ENCODE measurements around the gene PDIK1L.

Gene PDIK1L

DNA sequence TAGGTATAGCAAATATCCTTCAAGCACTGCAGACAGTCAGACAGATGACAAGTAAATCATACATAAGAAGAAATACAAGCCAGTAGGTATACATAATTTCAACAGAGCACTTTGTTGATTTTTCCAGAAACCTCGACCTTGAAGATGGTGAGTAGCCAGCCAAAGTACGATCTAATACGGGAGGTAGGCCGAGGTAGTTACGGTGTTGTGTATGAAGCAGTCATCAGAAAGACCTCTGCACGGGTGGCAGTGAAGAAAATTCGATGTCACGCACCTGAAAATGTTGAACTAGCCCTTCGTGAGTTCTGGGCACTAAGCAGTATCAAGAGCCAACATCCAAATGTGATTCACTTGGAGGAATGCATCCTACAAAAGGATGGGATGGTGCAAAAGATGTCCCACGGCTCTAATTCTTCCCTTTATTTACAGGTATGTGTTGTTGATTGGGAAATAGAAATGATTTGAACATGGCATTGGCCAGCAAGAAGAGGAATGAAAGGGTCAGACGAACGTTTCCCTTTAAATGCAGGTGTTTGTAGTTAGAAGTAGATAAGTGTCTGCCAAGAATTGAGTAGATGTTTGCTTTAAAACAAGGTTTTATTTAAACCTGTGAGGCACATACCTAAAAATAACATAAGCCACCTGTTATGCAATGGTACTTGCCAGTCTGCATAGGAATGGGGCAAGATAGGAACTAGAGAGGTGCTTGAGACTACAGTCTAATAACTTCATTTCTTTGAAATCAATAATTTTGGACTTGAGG lies 2.7 kb downstream of the PDIK1L start:
- no peak for DNase-seq

DNA sequence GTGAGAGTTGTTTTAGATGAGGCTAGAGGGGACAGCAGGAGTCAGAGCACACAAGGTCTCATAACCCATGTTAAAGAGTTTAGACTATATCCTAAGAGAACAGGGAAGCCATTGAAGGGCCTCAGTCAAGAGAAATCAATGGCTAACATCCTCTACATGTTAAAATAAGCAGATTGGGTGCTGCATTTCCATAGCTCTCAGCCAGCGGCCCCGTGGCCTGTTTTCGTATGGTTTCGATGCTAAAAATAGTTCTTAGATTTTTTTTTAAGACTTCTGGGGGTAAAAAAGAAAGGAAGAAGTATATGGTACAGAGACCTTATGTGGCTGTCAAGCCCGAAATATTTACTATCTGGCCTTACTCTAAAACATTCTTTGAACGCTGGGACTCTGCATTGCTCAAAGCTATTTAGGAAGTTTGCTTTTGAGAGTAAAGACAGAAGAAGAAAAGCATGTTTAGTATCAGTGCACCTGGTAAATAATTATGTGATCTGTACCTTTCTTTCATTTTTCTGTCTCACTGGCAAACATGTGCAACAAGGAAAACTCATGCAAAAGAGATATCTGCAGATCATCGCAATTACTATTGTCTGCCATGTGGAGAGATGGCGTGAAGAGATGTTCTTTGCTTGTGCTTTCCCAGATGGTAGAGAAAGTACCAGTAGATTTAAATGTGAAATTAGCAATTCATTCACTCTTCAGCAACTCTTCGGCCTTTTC lies 8.4 kb downstream of the PDIK1L start:
- DNase-seq: no peak
- Histone ChIP-seq H3K36me3 (no peaks in the 10 kb centered on the region), H3K27me3 (no peaks in the 10 kb centered on the region), H3K4me3 (ENCODE audit: low read depth, low read length) (no peak overlapping the region), H3K4me1 (no peaks in the 10 kb centered on the region; the same call in 1 of the 2 replicates), H3K9me3 (no peaks in the 10 kb centered on the region)
- TF ChIP-seq, protein P1, sequence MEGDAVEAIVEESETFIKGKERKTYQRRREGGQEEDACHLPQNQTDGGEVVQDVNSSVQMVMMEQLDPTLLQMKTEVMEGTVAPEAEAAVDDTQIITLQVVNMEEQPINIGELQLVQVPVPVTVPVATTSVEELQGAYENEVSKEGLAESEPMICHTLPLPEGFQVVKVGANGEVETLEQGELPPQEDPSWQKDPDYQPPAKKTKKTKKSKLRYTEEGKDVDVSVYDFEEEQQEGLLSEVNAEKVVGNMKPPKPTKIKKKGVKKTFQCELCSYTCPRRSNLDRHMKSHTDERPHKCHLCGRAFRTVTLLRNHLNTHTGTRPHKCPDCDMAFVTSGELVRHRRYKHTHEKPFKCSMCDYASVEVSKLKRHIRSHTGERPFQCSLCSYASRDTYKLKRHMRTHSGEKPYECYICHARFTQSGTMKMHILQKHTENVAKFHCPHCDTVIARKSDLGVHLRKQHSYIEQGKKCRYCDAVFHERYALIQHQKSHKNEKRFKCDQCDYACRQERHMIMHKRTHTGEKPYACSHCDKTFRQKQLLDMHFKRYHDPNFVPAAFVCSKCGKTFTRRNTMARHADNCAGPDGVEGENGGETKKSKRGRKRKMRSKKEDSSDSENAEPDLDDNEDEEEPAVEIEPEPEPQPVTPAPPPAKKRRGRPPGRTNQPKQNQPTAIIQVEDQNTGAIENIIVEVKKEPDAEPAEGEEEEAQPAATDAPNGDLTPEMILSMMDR (IDR thresholded peaks at IDR 0.05; ENCODE audit: low read depth, low read length): no peak

More for the DNA sequence above, 2.7 kb downstream of the PDIK1L start:
- Histone ChIP-seq H3K9me3 (no peaks in the 10 kb centered on the region), H3K4me3 (ENCODE audit: low read depth, low read length) (no peak overlapping the region), H3K36me3 (no peaks in the 10 kb centered on the region), H3K4me1 (no peaks in the 10 kb centered on the region), H3K27me3 (no peaks in the 10 kb centered on the region)
- TF ChIP-seq, protein P1 (IDR thresholded peaks at IDR 0.05; ENCODE audit: low read depth, low read length): no peak

DNA sequence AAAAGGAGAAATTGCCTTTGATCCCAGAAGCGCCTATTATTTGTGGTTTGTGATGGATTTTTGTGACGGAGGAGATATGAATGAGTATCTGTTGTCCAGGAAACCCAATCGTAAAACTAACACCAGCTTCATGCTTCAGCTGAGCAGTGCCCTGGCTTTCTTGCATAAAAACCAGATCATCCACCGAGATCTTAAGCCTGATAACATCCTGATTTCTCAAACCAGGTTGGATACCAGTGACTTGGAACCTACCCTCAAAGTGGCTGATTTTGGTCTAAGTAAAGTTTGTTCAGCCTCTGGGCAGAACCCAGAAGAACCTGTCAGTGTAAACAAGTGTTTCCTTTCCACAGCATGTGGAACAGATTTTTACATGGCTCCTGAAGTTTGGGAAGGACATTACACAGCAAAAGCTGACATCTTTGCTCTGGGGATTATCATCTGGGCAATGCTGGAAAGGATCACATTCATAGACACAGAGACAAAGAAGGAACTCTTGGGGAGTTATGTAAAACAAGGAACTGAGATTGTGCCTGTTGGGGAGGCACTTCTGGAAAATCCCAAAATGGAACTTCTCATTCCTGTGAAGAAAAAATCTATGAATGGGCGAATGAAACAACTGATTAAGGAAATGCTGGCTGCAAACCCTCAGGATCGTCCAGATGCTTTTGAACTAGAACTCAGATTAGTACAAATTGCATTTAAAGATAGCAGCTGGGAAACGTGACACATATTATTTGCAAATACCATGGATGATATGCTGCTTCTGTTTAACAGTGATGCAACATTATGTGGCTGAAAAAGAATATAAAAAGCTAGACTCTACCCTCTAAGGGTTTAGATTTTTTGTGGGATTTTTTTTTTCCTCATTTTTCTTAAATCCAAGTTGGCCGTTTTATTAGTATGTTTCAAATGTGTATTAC lies 10.5 kb downstream of the PDIK1L start:
- Histone ChIP-seq H3K4me1 (no peaks in the 10 kb centered on the region; the same call in 1 of the 2 replicates), H3K4me3 (ENCODE audit: low read depth, low read length) (peak overlapping the region; percentile 19), H3K9me3 (no peaks in the 10 kb centered on the region), H3K36me3 (no peaks in the 10 kb centered on the region), H3K27me3 (no peaks in the 10 kb centered on the region)
- TF ChIP-seq, protein P1 (IDR thresholded peaks at IDR 0.05; ENCODE audit: low read depth, low read length): no peak
- no peak for DNase-seq

DNA sequence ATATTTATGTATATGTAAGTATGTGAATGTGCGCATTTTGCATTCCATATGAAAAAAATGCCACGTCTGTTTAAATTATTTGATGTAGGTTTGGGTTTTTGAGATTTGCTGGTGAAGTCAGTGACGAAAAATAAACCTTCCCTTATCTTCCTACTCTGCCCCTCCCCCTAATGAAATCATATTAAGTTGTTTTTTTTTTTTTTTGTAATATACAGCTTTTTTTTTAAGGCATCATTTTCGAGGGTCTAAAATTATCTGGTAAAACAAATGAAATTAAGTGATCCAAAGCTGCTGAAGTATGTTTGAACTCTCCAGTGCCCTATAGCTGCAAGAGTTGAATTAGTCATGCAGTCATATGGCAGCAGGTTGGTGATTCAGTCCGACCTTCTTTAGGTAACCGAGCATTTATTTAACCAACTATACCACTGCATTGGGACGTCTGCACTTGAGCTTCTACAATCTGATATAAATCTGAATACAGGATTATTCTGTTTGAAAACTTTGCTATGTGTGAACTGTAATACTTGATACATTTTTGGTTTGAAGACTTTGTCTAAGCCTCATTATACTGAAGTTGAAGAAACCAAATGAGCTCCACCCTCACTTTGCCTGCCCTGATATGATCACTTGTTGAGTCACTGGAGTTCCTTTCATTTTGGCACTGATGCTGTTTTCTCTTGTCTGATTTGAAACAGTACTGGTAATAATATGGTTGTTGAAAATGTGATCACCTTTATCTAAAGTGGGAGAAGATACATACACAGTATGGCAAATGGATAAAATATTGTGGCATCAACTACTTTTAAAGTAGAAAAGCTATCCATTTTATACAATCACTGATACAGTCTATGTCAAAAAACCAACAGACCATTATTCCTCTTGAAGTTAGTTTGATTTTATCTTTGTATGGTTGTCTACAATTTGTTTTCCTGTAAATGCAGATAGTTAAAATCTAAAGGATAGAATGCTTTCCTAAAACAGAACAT lies 11.7 kb downstream of the PDIK1L start:
- Histone ChIP-seq H3K9me3 (no peaks in the 10 kb centered on the region), H3K4me1 (no peaks in the 10 kb centered on the region; the same call in 1 of the 2 replicates), H3K36me3 (no peaks in the 10 kb centered on the region), H3K4me3 (ENCODE audit: low read depth, low read length) (no peak overlapping the region), H3K27me3 (no peaks in the 10 kb centered on the region)
- TF ChIP-seq, protein P1 (IDR thresholded peaks at IDR 0.05; ENCODE audit: low read depth, low read length): no peak
- DNase-seq: no peak
